ENCODE measurements around the gene SDC1.
"Not testable (repeated sequence)": the region's sequence is repeated elsewhere in the genome, so short reads cannot be mapped to it uniquely, and the experiment has no call there.

SDC1 gene

DNA sequence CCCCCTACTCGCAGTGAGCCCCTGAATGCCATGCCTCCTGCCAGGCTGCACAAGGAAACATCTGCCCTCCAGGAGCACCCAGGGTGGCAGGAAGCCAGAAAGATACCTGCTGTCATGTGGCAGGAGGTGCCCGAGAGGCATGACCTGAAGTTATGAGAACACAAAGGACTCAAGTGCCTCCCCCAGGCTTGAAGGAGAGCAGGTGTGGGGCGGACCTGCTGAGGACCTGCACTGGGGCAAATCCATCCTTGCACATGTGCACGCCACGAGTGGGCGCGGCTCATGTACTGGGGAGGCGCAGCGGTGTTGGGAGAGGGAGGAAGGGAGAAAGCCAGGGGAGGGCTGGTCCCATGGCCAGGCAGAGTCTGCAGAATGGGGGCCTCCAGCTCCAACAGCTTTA, 26.9 kb downstream of the SDC1 start:
- no peak for DNase-seq (ENCODE audit: low read depth in 2 of 2)

DNA sequence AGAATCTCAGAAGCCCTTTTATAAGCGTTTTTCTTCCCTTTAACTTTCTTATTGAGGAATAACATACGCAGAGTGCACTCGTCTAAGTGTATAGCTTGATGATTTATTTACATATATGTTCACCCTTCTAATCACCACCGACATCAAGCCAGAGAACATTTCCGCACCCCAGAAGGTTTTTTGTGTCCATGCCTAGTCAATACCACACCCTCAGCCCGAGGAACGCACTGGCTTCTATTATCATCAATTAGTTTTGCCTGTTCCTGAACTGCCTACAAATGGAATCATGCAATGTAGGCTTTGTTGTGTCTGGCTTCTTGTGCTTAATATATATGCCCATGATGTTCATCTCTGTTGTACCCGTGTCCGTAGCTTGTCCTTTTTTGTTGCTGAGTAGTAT, 27.7 kb downstream of the SDC1 start:
- DNase-seq (ENCODE audit: low read depth in 2 of 2), result no peak

DNA sequence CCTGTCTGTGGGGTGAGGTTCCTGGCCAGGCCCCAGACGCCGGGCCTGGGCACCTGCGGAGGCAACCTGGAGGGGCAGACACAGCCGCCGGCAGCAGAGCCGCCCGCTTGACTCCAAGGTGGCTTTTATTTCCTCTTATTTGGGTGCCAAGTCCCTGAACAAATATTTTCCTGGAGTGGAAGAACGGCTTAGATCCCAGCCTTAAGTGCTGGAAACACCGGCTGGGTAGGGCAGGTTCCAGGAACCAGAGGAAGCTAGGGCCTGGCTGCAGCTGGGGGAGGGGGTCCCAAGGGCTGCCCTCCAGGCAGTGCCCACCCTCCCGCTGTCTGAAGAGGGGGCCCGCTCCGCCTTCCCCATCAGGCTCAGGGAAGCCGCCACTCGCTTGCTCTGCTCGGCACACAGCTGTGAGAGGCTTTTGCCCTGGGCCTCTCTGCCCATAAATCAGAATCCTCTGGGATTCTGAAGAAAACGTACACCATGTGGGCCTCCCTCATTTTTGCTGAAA, 28.2 kb downstream of the SDC1 start:
- DNase-seq (ENCODE audit: low read depth in 2 of 2), result no peak

DNA sequence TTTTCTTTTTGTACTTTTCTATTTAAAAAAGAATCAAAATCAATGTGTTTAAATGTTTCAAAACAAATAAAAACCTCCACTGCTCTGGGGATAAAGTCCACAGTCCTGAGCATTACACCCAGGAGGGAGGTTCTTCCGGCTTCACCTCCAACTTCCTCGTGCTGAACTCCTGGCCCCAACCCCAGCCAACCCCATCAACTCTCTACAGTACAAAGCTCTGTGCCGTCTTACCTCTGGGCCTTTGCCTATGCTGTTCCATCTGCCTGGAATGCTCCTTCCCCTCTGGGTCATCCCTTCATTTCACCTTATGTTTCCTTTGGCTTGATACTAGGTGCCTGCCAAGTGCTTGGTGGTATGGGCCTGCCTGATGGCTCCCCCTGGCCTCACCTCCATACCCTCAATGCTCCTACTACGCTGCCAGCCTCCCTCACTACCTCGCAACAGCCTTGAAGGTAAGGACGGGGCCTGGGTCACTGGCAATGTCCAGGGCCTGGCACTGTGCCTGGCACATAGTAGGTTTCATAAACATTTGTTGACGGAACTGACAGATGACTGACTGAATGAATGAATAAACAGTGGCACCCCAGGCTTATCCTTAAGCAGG, 28.8 kb downstream of the SDC1 start:
- DNase-seq (ENCODE audit: low read depth in 2 of 2), result no peak

DNA sequence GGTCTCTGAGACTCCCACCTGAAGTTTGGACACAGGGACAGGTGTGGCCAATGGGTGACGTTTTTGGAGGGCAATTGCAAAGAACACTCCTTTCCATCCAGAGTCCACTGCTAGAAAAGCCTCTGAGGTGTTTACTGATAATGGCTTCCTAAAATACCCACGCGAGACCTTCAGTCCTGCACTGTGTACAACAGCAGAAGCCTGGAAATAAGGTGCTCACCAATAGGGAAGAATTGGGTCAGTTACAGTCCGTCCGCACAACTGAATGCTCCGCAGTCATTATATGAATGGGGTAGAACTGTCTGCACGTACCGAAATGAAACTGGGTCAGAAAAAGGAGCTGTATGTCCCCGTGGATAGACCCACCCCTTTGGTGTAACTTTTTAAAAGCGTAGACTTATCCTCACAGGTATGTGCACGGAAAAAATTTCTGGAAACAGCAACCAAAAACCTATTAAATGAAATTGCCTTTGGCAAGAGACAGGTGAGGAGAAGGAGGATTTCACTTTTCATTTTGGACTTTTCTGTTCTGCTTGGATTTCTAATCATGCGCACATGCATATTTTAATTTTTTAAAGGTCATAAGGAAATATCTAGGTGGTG, 29.4 kb downstream of the SDC1 start:
- DNase-seq (ENCODE audit: low read depth in 2 of 2), result no peak

DNA sequence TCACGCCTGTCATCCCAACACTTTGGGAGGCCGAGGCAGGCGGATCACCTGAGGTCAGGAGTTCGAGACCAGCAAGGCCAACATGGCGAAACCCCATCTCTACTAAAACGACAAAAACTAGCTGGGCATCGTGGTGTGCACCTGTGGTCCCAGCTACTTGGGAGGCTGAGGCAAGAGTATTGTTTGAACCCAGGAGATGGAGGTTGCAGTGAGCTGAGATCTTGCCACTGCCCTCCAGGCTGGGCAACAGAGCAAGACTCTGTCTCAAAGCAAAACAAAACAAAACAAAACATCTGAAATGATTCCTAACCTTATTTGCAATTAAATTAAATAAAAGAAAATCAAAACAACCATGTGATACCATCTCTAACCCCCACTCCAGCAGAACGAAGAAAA, 29.9 kb downstream of the SDC1 start:
- DNase-seq (ENCODE audit: low read depth in 2 of 2), result not testable (repeated sequence)

DNA sequence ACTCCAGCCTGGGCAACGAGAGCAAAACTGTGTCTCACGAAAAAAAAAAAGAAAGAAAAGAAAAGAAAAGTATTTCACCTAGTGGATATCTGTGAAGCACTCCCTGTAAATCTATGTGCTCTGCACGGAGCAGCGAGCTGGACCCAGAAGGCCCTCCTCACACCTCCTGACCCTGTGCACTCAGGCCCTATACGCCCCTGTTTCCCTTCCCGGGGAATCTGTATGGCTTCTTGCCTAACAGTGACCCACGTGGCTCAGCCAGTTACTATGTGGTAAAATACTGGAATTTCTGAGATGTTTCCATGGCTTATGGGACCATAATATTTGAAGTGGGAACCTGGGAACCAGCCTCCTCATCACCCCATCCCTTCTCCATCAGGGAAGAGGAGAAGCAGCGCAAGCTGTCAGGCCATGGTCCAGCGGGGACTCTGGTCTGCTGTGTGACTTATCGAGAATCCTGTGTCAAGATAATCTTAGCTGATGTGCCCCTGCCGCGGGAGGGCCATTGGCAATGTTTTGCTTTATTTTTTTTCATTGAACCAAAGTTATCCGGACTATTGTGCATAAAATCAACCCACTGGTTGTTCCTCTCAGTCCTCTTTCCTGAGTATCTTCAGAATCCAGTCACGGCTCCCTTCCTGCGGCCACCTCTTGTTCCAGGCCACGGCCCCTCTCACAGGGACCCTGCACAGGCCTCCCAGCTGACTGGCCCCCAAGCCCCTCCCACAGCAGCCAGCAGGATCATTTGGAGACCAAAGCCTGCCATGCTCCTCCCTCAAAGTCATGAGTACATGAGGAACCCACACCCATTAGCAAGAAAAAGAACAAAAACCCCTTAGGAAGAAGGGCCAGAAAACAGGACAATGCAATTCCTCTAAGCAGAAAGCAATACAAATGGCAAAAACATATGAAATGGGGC, 30.6 kb downstream of the SDC1 start:
- no peak for DNase-seq (ENCODE audit: low read depth in 2 of 2)

DNA sequence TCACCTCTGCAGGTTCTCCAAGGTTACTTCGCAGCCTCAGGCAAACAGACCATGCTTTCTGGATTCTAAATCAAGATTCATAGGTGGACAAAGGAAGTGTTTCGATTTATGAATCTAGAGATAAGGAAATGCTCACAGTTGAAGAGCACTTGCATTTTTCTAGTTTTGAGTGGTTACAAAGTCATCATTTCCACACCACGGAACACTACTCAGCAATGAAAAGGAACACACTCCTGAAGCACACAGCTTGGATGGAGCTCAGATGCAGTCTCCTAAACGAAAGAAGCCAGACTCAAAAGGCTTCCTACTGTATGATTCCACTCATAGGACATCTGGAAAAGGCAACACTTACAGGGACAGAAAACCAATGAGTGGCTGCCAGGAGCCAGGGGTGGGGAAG, 31.7 kb downstream of the SDC1 start:
- DNase-seq (ENCODE audit: low read depth in 2 of 2), result no peak

DNA sequence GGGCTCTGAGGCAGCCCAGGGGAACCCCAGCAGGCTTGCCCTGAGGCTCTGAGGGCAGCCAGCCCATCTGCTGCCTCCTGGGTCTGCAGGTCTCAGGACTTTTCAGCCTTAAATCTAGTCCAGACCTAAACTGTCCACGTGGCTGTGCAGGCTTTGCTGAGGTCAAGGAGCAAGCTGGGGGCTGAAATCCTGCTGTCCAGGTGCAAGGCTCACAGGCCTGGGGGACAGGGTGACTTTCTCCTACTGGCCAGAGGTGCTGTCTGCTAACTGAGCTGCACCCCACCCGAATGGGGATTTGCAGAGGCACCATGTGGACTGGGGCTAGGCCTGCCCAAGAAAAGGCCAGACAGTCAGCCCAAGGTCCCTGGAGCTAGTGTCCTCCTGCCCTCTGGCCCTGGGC, 32.1 kb downstream of the SDC1 start:
- DNase-seq (ENCODE audit: low read depth in 2 of 2), result no peak

DNA sequence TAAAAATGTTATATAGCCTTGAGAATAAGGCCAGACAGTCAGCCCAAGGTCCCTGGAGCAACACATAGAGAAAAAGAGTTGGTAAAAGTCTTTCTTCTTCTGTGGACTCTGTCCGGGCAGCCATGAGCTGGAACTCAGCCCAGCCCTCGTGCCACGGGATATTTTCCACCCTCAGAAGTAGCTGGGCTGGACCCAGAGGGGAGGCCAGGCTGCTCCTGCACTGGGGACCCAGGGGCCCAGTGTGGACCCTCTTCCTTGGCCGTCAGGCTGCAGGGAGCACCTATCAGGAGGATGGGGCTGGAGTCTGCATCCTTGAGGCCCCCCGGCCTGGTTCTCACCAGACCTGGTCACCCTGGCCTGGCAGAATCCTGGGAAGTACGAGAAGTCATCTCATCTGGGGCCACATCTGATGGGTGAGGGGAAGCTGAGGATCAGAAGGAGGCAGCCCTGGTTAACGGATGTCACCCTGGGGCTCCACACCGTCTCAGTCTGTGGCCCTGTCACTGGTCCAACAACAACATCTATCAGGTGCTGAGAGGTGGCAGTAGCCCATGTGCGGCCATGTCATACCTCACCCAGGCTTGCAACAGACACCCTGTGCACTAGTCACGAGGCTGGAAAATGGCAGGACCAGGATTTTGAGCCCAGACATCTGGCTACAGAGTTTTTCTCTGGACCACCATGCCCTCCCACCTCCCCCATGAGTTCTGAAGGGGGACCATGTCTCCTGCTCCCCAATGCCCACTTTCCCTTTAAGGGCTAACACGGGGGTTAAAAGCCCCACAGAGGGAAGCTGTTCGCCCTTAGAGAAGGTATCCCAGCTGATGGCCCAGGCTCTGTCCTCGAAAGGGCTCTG, 33.0 kb downstream of the SDC1 start:
- no peak for DNase-seq (ENCODE audit: low read depth in 2 of 2)

DNA sequence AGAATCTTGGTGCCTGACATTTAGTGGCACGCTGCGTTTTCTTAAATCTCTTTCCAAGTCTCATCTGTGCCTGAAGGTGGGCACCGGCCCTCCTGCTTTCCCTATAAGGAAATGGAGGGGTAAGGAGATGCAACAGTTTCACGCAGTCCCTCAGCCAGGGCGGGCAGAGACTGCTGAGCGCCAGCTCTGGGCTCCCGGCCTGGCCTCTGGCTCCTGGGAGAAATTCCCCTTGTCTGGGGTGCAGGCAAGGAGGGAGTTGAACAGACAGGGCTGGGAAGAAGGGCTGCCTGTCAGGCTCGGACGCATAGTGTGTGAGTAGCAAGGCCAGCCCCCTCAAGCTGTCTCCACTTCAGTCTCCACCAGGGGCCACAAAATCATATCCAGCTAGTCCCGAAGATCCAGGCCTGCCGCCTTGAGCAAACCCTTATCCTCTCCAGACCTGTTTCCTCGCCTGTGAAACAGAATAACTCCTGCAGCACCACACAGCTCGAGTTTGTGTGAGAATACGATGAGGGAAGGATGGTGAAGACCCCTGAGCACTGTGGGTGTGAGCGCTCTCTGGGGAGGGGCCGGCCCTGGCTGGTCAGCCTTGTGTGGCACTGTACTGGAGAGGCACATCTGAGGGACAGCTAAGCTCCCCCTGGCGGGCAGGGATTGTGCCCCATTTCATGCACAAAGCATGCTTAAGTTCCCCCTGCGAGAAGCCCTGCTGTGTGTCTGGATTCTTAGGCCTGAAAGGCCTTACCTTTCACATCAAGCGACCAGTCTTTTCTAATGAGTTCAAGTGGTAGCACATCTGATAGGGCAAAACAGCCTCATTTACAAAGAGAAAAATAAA, 33.8 kb downstream of the SDC1 start:
- no peak for DNase-seq (ENCODE audit: low read depth in 2 of 2)

DNA sequence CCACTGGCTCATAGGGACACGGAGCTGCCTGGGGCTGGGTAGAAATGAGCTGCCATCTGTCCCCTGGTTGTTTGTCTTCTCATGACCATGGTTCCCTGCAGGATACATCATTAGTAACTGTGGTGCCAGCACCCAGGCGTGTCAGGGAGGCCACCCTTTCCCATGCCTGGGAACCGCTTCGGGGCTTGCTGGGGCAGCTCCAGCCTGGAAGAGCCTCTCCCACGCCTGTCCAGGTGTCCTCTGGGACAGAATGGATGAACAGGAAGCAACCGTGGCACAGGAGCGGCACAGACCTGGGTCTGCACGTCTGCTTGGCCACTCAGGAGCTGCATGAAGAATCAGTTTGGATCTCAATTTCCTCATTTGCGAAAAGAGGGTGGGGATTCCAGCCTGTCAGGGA, 34.8 kb downstream of the SDC1 start:
- no peak for DNase-seq (ENCODE audit: low read depth in 2 of 2)

DNA sequence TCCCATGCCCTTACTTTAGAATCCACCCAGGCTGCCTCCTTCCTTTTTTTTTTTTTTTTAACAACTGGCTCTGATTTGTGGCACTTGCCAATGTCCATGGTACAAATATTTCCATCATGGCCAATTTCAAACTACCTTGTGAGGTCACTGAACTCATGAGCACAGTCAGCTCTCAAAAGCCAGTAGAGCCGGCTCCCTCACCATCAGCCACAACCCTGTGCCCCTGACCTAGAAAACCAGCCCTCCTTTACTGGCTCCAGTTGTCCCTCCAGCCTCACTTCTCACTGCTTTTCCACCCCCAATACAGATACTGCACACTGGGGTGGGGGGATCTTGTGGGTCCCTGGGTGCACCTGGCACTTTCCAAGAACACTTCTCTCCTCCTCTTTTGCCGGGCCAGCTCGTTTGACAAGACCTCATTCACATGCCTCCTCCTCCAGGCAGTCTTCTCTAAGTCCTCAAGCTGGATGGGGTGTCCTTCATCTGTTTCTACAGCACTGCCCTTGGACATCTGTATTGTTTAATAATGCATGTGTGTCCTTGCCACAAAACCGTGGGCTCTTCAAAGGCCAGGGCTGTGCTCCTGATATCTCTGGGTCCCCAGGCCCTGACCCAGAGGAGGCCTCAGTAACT, 35.5 kb downstream of the SDC1 start:
- DNase-seq (ENCODE audit: low read depth in 2 of 2), result no peak

DNA sequence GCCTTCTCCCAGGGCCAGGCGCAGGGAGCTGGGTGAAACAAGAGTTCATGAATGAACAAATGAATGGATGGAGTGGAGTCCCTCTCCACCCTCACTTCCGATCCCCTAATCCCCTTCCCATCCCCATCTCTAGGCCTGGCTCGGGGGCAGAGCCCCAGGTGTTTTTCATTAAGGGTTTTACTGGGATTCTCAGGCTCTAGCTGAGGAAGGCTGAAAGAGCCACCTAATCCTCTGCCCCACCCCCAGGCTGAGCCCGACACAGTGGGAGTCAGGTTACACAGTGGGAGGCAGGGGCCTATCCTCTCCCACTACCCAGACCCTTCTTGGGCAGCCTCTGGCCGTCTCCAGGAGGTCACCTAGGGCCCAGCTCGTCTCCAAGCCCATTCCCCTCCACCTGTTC, 36.1 kb downstream of the SDC1 start:
- no peak for DNase-seq (ENCODE audit: low read depth in 2 of 2)

DNA sequence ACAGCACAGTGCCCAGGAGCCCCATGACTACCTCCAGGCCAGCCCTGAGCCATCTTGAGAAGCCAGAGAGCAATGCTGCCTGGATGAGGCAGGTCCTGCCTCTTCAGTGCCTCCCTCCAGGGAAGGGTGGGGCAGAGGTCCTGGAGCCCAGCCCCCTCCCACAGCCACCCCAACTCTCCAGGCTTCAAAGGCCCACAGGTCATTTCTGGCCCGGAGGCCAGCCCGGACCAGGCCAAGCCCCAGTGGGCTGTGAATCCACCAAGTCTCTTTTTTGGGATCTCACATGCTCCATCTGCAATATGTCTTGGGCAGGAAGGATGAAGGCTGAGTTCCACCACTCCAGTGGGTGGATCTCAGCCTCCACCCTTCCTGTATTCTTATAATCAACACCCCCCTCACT, 36.7 kb downstream of the SDC1 start:
- no peak for DNase-seq (ENCODE audit: low read depth in 2 of 2)

DNA sequence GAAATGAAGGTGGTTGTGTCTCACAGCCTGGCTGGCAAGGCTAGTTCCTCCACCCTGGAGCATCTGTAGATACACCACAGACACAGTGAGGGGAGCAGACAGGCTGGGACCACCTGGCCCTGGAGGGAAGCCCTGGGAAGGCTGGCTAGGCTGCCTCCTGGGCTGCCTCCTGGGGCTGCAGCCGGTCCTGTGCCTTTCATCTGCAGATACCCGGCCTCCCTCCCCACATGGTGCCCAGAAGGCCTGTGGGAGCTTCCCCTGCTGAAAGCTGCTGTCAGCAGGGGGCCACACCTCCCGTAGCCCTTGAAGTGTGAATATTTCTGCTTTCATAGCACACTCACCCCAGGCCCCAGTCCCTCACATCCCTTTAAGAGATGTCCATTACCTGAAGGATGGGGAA, 37.6 kb downstream of the SDC1 start:
- DNase-seq (ENCODE audit: low read depth in 2 of 2), result no peak

DNA sequence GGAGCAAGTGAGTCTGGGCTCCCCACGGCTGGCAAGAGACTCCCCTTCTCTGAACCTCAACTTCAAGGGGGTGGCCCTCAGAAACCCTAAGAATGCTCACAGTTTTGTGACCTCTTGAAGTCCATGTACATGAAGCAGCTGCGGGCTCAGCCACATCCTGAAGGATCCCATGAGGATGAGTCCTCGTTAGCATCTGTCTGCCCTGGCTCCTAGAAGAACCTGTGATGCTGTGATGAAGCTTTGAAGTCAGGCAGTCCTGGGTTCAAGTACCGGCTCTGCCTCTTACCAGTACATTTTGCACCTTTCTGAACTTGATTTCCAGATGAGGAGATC, 38.1 kb downstream of the SDC1 start:
- DNase-seq (ENCODE audit: low read depth in 2 of 2), result no peak

DNA sequence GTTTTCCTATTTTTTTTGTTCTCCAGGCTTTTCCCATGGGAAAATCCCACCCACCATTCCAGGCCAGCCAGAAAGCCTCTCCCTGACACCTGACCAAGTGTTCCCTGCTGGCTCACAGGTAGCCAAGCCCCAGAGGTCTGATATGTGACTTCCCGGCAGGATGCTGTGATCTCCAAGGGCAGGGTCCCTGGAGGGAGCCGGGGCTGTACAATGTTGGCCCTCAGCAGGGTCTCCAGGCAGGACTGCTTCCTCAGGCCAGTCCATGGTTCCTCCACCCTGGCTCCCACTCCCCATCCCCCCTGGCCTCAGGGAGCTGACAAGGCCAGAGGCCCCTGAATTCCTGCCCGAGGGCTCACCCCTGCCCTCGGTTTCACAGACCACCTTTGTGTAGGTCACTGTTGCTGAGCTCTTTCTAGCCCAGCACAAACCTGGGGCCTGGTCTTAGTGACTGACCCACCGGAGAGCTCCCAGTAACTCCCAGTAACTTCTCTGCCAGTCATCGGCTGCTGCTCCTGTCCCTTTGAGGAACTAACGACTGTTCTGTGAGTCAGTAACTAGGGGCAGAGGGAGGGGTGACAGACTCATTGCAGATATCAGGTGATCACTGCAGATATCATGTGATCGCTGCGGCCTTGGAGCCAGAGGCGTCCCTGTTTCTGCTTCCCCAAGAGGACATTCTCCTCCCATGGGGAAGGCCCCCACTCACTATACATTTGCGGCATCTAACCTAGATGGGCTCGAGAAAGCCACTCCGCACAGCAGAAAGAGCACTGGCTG, 38.7 kb downstream of the SDC1 start:
- no peak for DNase-seq (ENCODE audit: low read depth in 2 of 2)

DNA sequence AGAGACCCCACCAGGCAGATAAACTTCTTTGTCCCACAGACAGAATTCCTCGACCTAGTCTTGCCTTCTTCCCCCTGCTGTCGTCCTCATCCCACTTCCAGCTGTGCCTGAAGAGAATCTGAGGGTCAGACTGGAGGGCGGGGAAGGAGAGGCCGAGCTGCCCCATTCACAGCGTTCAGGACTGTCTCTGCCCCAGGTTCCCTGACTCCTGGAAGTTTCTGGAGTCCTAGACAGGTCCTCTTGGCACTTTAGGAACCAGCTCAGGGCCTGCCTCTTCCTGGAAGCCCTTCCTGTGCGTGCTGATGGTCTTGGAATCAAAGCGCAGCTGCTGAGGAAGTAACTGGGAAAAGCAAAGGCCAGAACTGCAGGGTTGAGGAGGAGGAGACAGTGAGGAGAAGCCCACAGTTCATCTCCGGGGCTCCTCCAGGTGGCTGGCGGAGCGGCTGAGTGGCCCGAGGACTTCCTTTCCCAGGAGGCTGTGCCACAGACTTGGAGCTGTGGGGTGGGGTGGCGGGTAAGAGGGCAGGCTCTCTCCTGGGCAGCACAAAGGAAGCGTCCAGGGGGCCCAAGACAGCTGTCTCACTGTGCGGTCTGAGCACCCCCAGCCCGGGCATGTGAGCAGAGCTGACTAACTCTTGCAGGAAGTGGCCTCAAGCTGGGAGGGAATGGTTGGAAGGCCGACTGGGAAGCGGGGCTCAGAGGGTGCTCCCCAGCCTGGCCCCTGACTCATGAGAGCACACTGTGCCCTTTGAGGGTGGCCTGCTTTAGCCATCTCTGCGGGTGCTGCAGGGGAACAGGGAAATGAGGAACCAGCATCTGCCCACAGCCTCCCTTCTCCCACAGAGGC, 39.5 kb downstream of the SDC1 start:
- no peak for DNase-seq (ENCODE audit: low read depth in 2 of 2)
